ENCODE results near the gene ATP10A.

The ATP10A gene

GRCh38 chr15:25797035-25797434, 66.1 kb downstream of the ATP10A start:
- no peak for TF ChIP-seq CTCF (IDR thresholded peaks at IDR 0.05; ENCODE audit: low read depth, low read length, missing control alignments)
- no peak overlapping the region for H3K27ac ChIP-seq
- H3K27me3 ChIP-seq (replicated peaks) = no peaks in the 10 kb centered on the region
- H3K36me3 ChIP-seq (replicated peaks) = no peaks in the 10 kb centered on the region
- H3K4me3 ChIP-seq (ENCODE audit: low read depth, low read length) = no peak overlapping the region
- no peak for DNase-seq
- in situ Hi-C loops (cut with HindIII; ENCODE audit: low pct_ligation_motif_present, low sequenced_read_pairs) = no loop called here

- no peak for DNase-seq
Observed at GRCh38 chr15:25796395-25796794, 66.7 kb downstream of the ATP10A start.

GRCh38 chr15:25795712-25796111, 67.4 kb downstream of the ATP10A start:
- Histone ChIP-seq H3K36me3 (replicated peaks) (no peaks in the 10 kb centered on the region), H3K27ac (no peak overlapping the region), H3K27me3 (replicated peaks) (no peaks in the 10 kb centered on the region), H3K4me3 (ENCODE audit: low read depth, low read length) (no peak overlapping the region)
- DNase-seq = no peak
- TF ChIP-seq CTCF (IDR thresholded peaks at IDR 0.05; ENCODE audit: low read depth, low read length, missing control alignments) = no peak
- in situ Hi-C loops (cut with HindIII; ENCODE audit: low pct_ligation_motif_present, low sequenced_read_pairs) = no loop called here

More at GRCh38 chr15:25796395-25796794, 66.7 kb downstream of the ATP10A start:
- no peak overlapping the region for H3K4me3 ChIP-seq (ENCODE audit: low read depth, low read length)
- in situ Hi-C loops (cut with HindIII; ENCODE audit: low pct_ligation_motif_present, low sequenced_read_pairs) = no loop called here
- H3K27ac ChIP-seq = no peak overlapping the region
- no peaks in the 10 kb centered on the region for H3K27me3 ChIP-seq (replicated peaks)
- no peak for TF ChIP-seq CTCF (IDR thresholded peaks at IDR 0.05; ENCODE audit: low read depth, low read length, missing control alignments)
- H3K36me3 ChIP-seq (replicated peaks) = no peaks in the 10 kb centered on the region

GRCh38 chr15:25795061-25795460, 68.1 kb downstream of the ATP10A start:
- Histone ChIP-seq H3K27me3 (replicated peaks) (no peaks in the 10 kb centered on the region), H3K36me3 (replicated peaks) (no peaks in the 10 kb centered on the region), H3K4me3 (ENCODE audit: low read depth, low read length) (no peak overlapping the region), H3K27ac (no peak overlapping the region)
- no peak for TF ChIP-seq CTCF (IDR thresholded peaks at IDR 0.05; ENCODE audit: low read depth, low read length, missing control alignments)
- no peak for DNase-seq
- in situ Hi-C loops (cut with HindIII; ENCODE audit: low pct_ligation_motif_present, low sequenced_read_pairs) = no loop called here

- in situ Hi-C loops (cut with HindIII; ENCODE audit: low pct_ligation_motif_present, low sequenced_read_pairs) = no loop called here
- Histone ChIP-seq H3K27me3 (replicated peaks) (no peaks in the 10 kb centered on the region), H3K36me3 (replicated peaks) (no peaks in the 10 kb centered on the region), H3K4me3 (ENCODE audit: low read depth, low read length) (no peak overlapping the region), H3K27ac (no peak overlapping the region)
- DNase-seq = no peak
- no peak for TF ChIP-seq CTCF (IDR thresholded peaks at IDR 0.05; ENCODE audit: low read depth, low read length, missing control alignments)
Observed at GRCh38 chr15:25793354-25794050, 69.6 kb downstream of the ATP10A start.

GRCh38 chr15:25792128-25792527, 71.0 kb downstream of the ATP10A start:
- no peak for DNase-seq
- Histone ChIP-seq H3K27me3 (replicated peaks) (no peaks in the 10 kb centered on the region), H3K4me3 (ENCODE audit: low read depth, low read length) (no peak overlapping the region), H3K36me3 (replicated peaks) (no peaks in the 10 kb centered on the region), H3K27ac (no peak overlapping the region)
- no peak for TF ChIP-seq CTCF (IDR thresholded peaks at IDR 0.05; ENCODE audit: low read depth, low read length, missing control alignments)
- in situ Hi-C loops (cut with HindIII; ENCODE audit: low pct_ligation_motif_present, low sequenced_read_pairs) = no loop called here

All from brain microvascular endothelial cell (primary cell).